Measurements from ENCODE around the gene RAB27B.

DNA sequence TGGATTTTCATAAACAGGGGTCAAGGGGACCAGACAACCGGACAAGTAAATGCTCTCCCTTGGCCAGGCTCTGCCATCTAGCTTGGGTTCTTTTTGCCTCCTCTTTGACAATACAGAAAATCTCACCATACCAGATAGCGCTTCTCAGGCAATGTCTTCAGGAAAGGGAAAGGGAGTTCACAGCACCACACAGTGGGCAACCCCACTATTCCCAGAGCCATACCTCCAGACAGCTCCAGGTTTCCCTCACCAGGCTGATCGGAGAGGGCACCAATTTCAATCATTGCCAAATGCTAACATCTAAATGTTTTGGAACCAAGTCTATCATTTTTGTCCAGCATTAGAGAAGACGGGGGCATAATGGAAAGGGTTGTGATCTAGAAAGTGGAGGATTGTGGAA, 102.9 kb downstream of the RAB27B start:
- no peak for TF ChIP-seq EZH2 (IDR thresholded peaks at IDR 0.05; ENCODE audit: low read depth)
- TF ChIP-seq, protein P1, sequence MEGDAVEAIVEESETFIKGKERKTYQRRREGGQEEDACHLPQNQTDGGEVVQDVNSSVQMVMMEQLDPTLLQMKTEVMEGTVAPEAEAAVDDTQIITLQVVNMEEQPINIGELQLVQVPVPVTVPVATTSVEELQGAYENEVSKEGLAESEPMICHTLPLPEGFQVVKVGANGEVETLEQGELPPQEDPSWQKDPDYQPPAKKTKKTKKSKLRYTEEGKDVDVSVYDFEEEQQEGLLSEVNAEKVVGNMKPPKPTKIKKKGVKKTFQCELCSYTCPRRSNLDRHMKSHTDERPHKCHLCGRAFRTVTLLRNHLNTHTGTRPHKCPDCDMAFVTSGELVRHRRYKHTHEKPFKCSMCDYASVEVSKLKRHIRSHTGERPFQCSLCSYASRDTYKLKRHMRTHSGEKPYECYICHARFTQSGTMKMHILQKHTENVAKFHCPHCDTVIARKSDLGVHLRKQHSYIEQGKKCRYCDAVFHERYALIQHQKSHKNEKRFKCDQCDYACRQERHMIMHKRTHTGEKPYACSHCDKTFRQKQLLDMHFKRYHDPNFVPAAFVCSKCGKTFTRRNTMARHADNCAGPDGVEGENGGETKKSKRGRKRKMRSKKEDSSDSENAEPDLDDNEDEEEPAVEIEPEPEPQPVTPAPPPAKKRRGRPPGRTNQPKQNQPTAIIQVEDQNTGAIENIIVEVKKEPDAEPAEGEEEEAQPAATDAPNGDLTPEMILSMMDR (conservative IDR thresholded peaks at IDR 0.05): no peak

All from PC-9 (cell line).